HepG2 (cell line): ENCODE measurements around the gene TMEM239. TPM values are rescaled to one million over a fixed set of nuclear protein-coding genes. Genes with fewer than 3 reads are reported as not detected.

Experiments
- CREB1 ChIP-seq, 2 experiments: fragments of 450-650 bp in 1 of 2; IDR thresholded peaks; 2 replicates each; pipeline ENCODE4 v1.6.1; 2016 to 2017; ENCODE audit warnings: control low read depth in 1 of 2, mild to moderate bottlenecking in 1 of 2, missing compliant biosample characterization in 1 of 2, missing genetic modification characterization in 1 of 2
- GABPB1 ChIP-seq: IDR thresholded peaks from 2 replicates; pipeline ENCODE4 v1.6.1; 2016; ENCODE audit warnings: mild to moderate bottlenecking, missing genetic modification reagents, moderate library complexity, missing compliant biosample characterization
- GLI4 ChIP-seq: sonication (generic); formaldehyde crosslinking; IDR thresholded peaks from 2 replicates; pipeline ENCODE4 v1.5.1; 2020; ENCODE audit warnings: missing genetic modification reagents, mild to moderate bottlenecking, moderate library complexity, borderline replicate concordance
- HNRNPH1 ChIP-seq: fragments of 200-400 bp; formaldehyde crosslinking; optimal IDR thresholded peaks from 2 replicates; pipeline ENCODE3; 2017; ENCODE audit warnings: mild to moderate bottlenecking, low read depth, low read length
- KLF16 ChIP-seq, 2 experiments: sonication (generic) in 1 of 2; formaldehyde crosslinking in 1 of 2; IDR thresholded peaks; 2 replicates each; pipeline versions ENCODE4 v1.6.1 to v1.8.0; 2016 to 2023; ENCODE audit warnings: missing genetic modification reagents in 2 of 2, missing compliant biosample characterization in 1 of 2
- MAFF ChIP-seq: IDR thresholded peaks from 2 replicates; pipeline ENCODE4 v1.6.1; 2011; ENCODE audit warnings: low read depth, low read length, improper control_type of control experiment
- MEF2D ChIP-seq: sonication (generic); formaldehyde crosslinking; IDR thresholded peaks from 2 replicates; pipeline ENCODE4 v1.5.1; 2020; ENCODE audit warnings: mild to moderate bottlenecking, missing genetic modification reagents
- RARA ChIP-seq: IDR thresholded peaks from 2 replicates; pipeline ENCODE4 v1.6.1; 2016; ENCODE audit warnings: missing genetic modification reagents, missing compliant biosample characterization
- RBAK ChIP-seq: sonication (generic); formaldehyde crosslinking; IDR thresholded peaks from 2 replicates; pipeline ENCODE4 v1.5.1; 2020; ENCODE audit warnings: mild to moderate bottlenecking, missing genetic modification reagents
- ZNF235 ChIP-seq: sonication (generic); formaldehyde crosslinking; IDR thresholded peaks from 2 replicates; pipeline ENCODE4 v1.8.1; 2023; ENCODE audit warnings: mild to moderate bottlenecking, missing genetic modification reagents, borderline replicate concordance
- ZNF282 ChIP-seq: fragments of 450-650 bp; IDR thresholded peaks from 2 replicates; pipeline ENCODE4 v1.6.1; 2018; ENCODE audit not compliant: partially characterized antibody
- ZNF510 ChIP-seq: sonication (generic); formaldehyde crosslinking; IDR thresholded peaks from 2 replicates; pipeline ENCODE4 v1.4.0; 2020; ENCODE audit warnings: low read depth, mild to moderate bottlenecking, missing genetic modification reagents
- ZNF543 ChIP-seq: sonication (generic); formaldehyde crosslinking; IDR thresholded peaks from 2 replicates; pipeline ENCODE4 v1.4.0; 2020; ENCODE audit warnings: mild to moderate bottlenecking, missing genetic modification reagents
- ZNF780A ChIP-seq: sonication (generic); formaldehyde crosslinking; IDR thresholded peaks from 2 replicates; pipeline ENCODE4 v1.8.0; 2022; ENCODE audit warnings: mild to moderate bottlenecking, missing genetic modification reagents, moderate library complexity
- polyA plus RNA-seq, 8 experiments: library from polyadenylated mRNA; depleted of rRNA in 3 of 8; stranded (reverse) in 7 of 8; unstranded in 1 of 8; fragments of >200 nt; fragmentation: Illumina TruSeq in 4 of 8; extraction: Trizol in 4 of 8; gene quantifications; 2 replicates each; pipeline versions ENCODE4 v1.2.1 to v1.2.3, GENCODE V29; 2011 to 2016; ENCODE audit warnings: low read depth in 4 of 8, missing spikeins in 1 of 8, mixed read lengths in 1 of 8; ENCODE audit not compliant: insufficient read depth in 1 of 8
- total RNA-seq, 5 experiments: library from RNA; depleted of rRNA; stranded (reverse); fragments of >200 nt; fragmentation: Illumina TruSeq; extraction: Trizol; gene quantifications; 2 replicates each; pipeline ENCODE4 v1.2.3, GENCODE V29; 2016; ENCODE audit warnings: low read depth in 1 of 5
- TF ChIP-seq, protein P1 (sequence below): sonication (generic); formaldehyde crosslinking; IDR thresholded peaks from 2 replicates; pipeline ENCODE4 v1.5.1; 2020; ENCODE audit warnings: missing genetic modification reagents, mild to moderate bottlenecking, borderline replicate concordance
- TF ChIP-seq, protein P2 (sequence below): sonication (generic); formaldehyde crosslinking; IDR thresholded peaks from 2 replicates; pipeline ENCODE4 v1.5.1; 2020; ENCODE audit warnings: mild to moderate bottlenecking, missing genetic modification reagents
- TF ChIP-seq, protein P3 (sequence below): sonication (generic); formaldehyde crosslinking; IDR thresholded peaks from 2 replicates; pipeline ENCODE4 v1.5.1; 2020; ENCODE audit warnings: missing genetic modification reagents, mild to moderate bottlenecking, borderline replicate concordance

TMEM239 gene
- total and polyA plus RNA-seq, 2 of the 13 experiments (the other 11 are each of a cell fraction or from before 2014, with no cell fraction given), result not detected

DNA sequence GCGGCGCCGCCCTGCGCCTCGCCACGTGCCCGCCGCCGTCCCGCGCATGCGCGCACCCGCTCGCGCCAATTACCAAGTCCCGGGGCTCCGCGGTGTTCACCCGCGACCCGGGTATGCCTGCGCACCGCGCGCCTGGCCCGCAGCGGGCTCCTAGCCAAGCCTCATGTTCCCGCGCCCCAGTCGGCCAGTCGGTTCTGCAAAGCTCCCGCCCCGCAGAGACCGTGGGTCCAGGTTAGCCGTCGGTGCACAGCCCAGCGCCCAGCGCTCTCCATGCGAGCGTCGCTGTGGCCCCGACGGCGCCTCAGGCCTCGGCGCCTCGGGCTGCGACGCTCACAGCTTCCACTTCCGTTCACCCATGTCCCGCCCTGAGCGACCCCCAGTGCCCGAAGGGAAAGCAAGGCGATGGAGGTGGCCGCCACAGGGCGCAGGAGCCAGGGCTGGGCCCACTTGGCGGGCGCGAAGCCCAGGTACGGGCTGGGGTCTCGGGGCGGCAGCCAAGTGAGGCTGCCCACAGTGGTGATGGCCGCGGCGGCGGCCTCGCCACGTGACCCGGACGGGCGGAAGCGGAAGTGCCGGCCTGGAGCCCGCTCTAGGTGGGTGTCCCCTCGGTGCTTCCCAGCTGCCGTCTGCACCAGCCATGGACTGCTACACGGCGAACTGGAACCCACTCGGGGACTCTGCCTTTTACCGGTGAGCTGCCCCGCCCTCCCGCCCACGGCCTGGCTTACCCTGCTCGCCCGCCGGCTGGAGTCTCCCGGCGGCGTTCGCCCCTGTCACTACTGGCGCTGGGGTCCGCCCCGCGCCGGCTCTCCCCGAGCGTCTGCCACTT is 24.2 kb downstream of the TMEM239 start, which contains the start of the genes PCED1A and VPS16 (continued):
- TF ChIP-seq, protein P1, sequence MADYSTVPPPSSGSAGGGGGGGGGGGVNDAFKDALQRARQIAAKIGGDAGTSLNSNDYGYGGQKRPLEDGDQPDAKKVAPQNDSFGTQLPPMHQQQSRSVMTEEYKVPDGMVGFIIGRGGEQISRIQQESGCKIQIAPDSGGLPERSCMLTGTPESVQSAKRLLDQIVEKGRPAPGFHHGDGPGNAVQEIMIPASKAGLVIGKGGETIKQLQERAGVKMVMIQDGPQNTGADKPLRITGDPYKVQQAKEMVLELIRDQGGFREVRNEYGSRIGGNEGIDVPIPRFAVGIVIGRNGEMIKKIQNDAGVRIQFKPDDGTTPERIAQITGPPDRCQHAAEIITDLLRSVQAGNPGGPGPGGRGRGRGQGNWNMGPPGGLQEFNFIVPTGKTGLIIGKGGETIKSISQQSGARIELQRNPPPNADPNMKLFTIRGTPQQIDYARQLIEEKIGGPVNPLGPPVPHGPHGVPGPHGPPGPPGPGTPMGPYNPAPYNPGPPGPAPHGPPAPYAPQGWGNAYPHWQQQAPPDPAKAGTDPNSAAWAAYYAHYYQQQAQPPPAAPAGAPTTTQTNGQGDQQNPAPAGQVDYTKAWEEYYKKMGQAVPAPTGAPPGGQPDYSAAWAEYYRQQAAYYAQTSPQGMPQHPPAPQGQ (CRISPR knock-in tag), result no peak
- TF ChIP-seq MEF2D (CRISPR knock-in tag) (peak; percentile 33; the same call in 1 of the 2 replicates), GLI4 (CRISPR knock-in tag) (peak; percentile 95; the same call in 1 of the 2 replicates), ZNF780A (CRISPR knock-in tag) (0 out of 2 replicates have a peak, but pooled peaks have one; percentile 87), ZNF510 (CRISPR knock-in tag) (peak; percentile 96), RBAK (CRISPR knock-in tag) (no peak; the same call in 1 of the 2 replicates), KLF16 (CRISPR knock-in tag; IDR thresholded peaks at IDR 0.05) (peak; percentile 96 to 97), MAFF (no peak), ZNF282 (no peak), ZNF543 (CRISPR knock-in tag) (peak; percentile 99), HNRNPH1 (no peak), GABPB1 (CRISPR knock-in tag) (peak; percentile 98), ZNF235 (peak; percentile 90; the same call in 1 of the 2 replicates), CREB1 (IDR thresholded peaks at IDR 0.05) (0 out of 2 replicates have a peak, but pooled peaks have one; percentile 22), CREB1 (CRISPR knock-in tag; IDR thresholded peaks at IDR 0.05) (no peak), RARA (CRISPR knock-in tag) (peak; percentile 60; the same call in 1 of the 2 replicates)
- TF ChIP-seq, protein P2, sequence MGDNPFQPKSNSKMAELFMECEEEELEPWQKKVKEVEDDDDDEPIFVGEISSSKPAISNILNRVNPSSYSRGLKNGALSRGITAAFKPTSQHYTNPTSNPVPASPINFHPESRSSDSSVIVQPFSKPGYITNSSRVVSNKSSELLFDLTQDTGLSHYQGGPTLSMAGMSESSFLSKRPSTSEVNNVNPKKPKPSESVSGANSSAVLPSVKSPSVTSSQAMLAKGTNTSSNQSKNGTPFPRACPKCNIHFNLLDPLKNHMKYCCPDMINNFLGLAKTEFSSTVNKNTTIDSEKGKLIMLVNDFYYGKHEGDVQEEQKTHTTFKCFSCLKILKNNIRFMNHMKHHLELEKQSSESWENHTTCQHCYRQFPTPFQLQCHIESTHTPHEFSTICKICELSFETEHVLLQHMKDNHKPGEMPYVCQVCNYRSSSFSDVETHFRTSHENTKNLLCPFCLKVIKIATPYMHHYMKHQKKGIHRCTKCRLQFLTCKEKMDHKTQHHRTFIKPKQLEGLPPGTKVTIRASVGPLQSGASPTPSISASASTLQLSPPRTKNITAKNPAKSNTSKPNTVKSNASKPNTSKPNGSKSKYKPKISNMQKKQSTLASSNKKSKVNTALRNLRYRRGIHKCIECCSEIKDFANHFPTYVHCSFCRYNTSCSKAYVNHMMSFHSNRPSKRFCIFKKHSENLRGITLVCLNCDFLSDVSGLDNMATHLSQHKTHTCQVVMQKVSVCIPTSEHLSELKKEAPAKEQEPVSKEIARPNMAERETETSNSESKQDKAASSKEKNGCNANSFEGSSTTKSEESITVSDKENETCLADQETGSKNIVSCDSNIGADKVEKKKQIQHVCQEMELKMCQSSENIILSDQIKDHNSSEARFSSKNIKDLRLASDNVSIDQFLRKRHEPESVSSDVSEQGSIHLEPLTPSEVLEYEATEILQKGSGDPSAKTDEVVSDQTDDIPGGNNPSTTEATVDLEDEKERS (CRISPR knock-in tag), result peak; percentile 85; the same call in 1 of the 2 replicates
- TF ChIP-seq, protein P3, sequence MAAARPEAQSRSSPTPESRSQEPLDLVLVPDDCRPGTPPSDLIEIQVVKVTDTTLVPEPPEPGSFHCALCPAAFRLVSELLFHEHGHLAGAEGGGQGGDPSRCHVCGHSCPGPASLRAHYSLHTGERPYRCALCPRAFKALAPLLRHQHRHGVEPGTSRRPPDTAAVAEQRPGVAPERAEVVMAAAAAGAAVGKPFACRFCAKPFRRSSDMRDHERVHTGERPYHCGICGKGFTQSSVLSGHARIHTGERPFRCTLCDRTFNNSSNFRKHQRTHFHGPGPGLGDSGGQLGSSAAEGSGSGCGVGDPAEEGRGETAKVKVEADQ (CRISPR knock-in tag), result peak; percentile 99
